ENCODE measurements around the gene NPC1L1.
"Not testable (repeated sequence)": the region's sequence is repeated elsewhere in the genome, so short reads cannot be mapped to it uniquely, and the experiment has no call there.

The NPC1L1 gene

DNA sequence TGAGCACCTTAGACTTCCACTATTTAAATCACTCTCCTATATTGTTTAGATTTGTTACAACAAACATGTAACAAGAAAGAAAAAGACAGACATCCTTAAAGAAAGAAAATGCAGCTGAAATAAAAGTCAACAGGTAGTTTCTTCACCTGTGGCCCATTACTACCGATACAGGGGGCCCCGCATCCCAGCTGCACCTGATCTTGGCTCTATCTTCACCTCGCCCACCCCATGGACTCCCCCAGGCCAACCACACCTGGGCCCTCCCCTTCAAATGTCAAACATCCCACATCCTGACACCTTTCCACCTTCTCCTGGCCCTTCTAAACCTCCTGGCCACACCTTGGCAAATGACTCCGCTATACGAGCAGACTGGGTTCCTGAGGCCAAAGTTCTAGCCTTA, 25.6 kb upstream of the NPC1L1 start:
- H3K9ac ChIP-seq (ENCODE audit: insufficient read length), result no peak overlapping the region
- TF ChIP-seq EZH2 (IDR thresholded peaks at IDR 0.05), result no peak
- no peak for TF ChIP-seq FOXP2 (optimal IDR thresholded peaks at IDR 0.05; ENCODE audit: control extremely low read depth, extremely low read length, insufficient read depth)
- TF ChIP-seq POLR2AphosphoS5 (IDR thresholded peaks at IDR 0.05; ENCODE audit: borderline replicate concordance, low read depth, low read length), result no peak
- H3K9me3 ChIP-seq (ENCODE audit: low read depth, low read length), result no peaks in the 10 kb centered on the region
- H3K36me3 ChIP-seq (ENCODE audit: insufficient read depth, low read length), result peaks cover 71% of the 10 kb centered on the region
- no peak overlapping the region for H3K4me3 ChIP-seq
- H3K27ac ChIP-seq, result no peak overlapping the region
- no peak for DNase-seq (ENCODE audit: low read depth, low spot score)

DNA sequence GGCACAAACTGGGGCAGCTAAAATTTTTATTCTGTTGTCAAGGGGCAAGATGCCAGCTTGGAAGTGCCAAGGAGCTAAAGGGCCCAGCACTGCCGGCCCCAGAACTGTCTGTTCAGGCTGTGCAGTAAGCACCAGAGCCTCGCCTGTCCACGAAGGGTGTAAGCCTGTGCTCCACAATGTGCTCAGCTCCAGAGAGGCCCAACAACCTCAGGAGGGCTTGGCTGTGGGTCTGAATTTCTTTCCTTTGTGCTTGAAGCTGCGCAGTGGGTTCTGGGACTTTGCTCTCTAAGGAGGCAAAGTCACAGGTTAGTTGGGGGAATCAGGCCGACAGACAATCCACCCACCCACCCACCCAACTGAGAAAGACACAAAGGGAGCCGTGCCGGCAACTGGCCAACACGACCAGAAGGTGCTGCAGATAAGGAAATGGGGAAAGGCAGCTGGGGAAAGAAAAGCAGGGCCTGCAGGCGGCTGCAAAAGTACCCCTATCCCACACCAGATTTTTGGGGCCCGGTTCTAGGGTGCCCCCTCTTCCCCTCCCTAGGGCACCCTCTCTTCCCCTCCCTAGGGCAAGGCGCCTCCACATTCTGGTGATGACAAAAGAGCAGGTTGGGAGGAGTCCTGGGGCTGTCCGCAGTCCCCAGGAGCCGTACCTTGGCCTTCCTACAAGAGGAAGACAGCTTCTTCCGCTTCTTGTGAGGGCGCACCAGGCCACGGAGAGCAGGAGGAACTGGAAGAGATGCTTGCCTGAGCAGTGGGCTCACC, 24.8 kb upstream of the NPC1L1 start:
- no peak for DNase-seq (ENCODE audit: low read depth, low spot score)
- no peaks in the 10 kb centered on the region for H3K9me3 ChIP-seq (ENCODE audit: low read depth, low read length)
- TF ChIP-seq EZH2 (IDR thresholded peaks at IDR 0.05), result no peak
- no peak for TF ChIP-seq FOXP2 (optimal IDR thresholded peaks at IDR 0.05; ENCODE audit: control extremely low read depth, extremely low read length, insufficient read depth)
- TF ChIP-seq POLR2AphosphoS5 (IDR thresholded peaks at IDR 0.05; ENCODE audit: borderline replicate concordance, low read depth, low read length), result no peak
- no peak overlapping the region for H3K9ac ChIP-seq (ENCODE audit: insufficient read length)
- no peak overlapping the region for H3K27ac ChIP-seq
- peaks cover 64% of the 10 kb centered on the region for H3K36me3 ChIP-seq (ENCODE audit: insufficient read depth, low read length)
- H3K4me3 ChIP-seq, result no peak overlapping the region

DNA sequence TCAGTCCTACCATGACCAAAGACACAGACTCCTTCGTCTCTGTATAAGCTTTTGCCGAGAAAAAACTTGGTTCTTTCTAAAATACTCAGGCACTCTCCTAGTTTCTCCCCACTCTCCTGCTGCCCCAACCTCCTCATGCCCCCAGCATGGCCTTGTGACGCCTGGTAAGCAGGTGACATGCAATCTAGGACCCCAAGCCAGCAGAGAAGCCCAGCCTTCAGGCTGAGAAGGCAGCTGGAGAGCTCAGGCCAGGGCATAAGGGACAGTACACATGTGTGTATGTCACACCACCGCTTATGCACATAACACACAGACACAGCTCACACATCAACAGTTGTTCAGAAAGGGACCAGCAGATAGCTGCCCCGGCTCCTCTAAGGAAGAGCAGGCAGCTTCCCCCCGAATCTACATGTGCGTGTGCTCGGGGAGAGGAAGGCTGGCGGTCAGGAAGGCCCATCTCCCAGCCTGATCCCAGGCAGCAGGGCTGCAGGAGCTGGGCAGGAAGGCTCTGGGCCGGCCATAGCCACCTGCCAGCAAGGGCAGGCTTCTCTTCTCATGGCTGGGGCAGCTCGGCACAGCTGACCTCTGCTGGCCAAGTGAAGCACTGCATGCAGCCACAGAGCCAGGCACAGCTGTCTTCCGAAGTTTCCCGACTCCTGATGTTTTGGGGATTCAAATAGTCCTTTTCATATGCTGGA, 24.1 kb upstream of the NPC1L1 start:
- Histone ChIP-seq H3K9me3 (ENCODE audit: low read depth, low read length) (no peaks in the 10 kb centered on the region), H3K4me3 (no peak overlapping the region), H3K36me3 (ENCODE audit: insufficient read depth, low read length) (peaks cover 56% of the 10 kb centered on the region), H3K27ac (no peak overlapping the region), H3K9ac (ENCODE audit: insufficient read length) (no peak overlapping the region)
- DNase-seq (ENCODE audit: low read depth, low spot score), result no peak
- no peak for TF ChIP-seq EZH2 (IDR thresholded peaks at IDR 0.05)
- no peak; the same call in 1 of the 2 replicates for TF ChIP-seq POLR2AphosphoS5 (IDR thresholded peaks at IDR 0.05; ENCODE audit: borderline replicate concordance, low read depth, low read length)
- no peak for TF ChIP-seq FOXP2 (optimal IDR thresholded peaks at IDR 0.05; ENCODE audit: control extremely low read depth, extremely low read length, insufficient read depth)

DNA sequence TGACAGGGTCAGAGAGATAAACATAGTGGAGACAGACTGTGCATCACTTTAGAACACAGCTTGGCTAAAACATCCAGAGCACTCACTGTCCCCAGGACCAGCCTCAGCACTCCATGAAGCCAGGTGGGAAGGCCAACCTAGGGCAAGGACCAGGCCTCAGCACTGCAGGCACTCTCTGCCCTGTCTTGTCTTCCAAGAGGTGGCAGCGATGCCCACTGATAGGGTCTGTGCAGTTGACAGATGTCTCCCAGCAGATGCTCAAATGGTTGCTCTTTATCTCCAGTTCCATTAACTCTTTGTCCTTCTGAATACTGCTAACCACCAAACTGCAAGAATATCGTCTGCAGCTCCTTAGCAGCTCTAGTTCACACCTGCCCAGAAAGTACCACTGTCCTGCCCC, 23.5 kb upstream of the NPC1L1 start:
- no peak overlapping the region for H3K9ac ChIP-seq (ENCODE audit: insufficient read length)
- H3K9me3 ChIP-seq (ENCODE audit: low read depth, low read length), result no peaks in the 10 kb centered on the region
- H3K36me3 ChIP-seq (ENCODE audit: insufficient read depth, low read length), result peaks cover 50% of the 10 kb centered on the region
- no peak overlapping the region for H3K4me3 ChIP-seq
- TF ChIP-seq POLR2AphosphoS5 (IDR thresholded peaks at IDR 0.05; ENCODE audit: borderline replicate concordance, low read depth, low read length) (no peak), EZH2 (IDR thresholded peaks at IDR 0.05) (no peak), FOXP2 (optimal IDR thresholded peaks at IDR 0.05; ENCODE audit: control extremely low read depth, extremely low read length, insufficient read depth) (no peak)
- H3K27ac ChIP-seq, result no peak overlapping the region
- no peak for DNase-seq (ENCODE audit: low read depth, low spot score)

DNA sequence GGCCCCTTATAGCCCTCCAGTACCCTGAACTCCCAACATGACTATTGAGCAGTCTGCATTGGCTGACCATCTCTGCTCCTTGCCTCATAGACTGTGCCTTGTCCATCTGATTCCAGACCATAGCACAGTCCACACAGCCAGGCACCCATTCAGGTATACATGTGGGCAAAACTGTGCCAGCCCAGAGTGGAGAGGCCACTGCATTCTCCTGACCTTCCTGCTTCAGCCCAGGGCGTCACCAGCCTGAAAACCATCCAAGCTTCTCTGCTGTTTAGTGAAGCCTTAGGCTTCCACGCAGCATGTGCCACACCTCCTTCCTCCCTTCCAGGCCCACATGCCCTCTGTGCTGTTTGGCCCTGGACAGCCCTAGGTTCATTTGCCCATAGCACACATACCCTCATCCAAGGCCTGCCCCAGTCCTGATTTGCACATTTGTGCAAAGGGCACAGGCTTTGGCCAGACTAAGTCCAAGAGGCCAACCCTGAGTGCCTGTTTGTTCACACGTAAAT, 22.1 kb upstream of the NPC1L1 start:
- no peak for TF ChIP-seq FOXP2 (optimal IDR thresholded peaks at IDR 0.05; ENCODE audit: control extremely low read depth, extremely low read length, insufficient read depth)
- TF ChIP-seq POLR2AphosphoS5 (IDR thresholded peaks at IDR 0.05; ENCODE audit: borderline replicate concordance, low read depth, low read length), result peak; percentile 27; the same call in 1 of the 2 replicates
- no peak overlapping the region for H3K9ac ChIP-seq (ENCODE audit: insufficient read length)
- no peak for DNase-seq (ENCODE audit: low read depth, low spot score)
- H3K9me3 ChIP-seq (ENCODE audit: low read depth, low read length), result no peaks in the 10 kb centered on the region
- H3K27ac ChIP-seq, result 0 out of 2 replicates have a peak overlapping the region, but pooled peaks have one; percentile 36
- H3K36me3 ChIP-seq (ENCODE audit: insufficient read depth, low read length), result peaks cover 36% of the 10 kb centered on the region
- no peak overlapping the region for H3K4me3 ChIP-seq

DNA sequence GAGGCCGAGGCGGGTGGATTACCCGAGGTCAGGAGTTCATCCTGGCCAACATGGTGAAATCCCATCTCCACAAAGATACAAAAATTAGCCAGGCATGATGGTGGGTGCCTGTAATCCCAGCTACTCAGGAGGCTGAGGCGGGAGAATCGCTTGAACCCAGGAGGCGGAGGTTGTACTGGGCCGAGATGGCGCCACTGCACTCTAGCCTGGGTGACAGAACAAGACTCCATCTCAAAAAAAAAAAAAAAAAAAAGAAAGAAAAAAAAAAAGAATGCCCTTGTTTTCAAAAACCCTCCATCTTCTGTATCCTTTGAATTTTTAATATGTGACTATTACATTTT, 21.5 kb upstream of the NPC1L1 start:
- not testable (repeated sequence) for H3K9ac ChIP-seq (ENCODE audit: insufficient read length); H3K27ac ChIP-seq; H3K9me3 ChIP-seq (ENCODE audit: low read depth, low read length); DNase-seq (ENCODE audit: low read depth, low spot score); H3K4me3 ChIP-seq
- H3K36me3 ChIP-seq (ENCODE audit: insufficient read depth, low read length), result peaks cover 30% of the 10 kb centered on the region

DNA sequence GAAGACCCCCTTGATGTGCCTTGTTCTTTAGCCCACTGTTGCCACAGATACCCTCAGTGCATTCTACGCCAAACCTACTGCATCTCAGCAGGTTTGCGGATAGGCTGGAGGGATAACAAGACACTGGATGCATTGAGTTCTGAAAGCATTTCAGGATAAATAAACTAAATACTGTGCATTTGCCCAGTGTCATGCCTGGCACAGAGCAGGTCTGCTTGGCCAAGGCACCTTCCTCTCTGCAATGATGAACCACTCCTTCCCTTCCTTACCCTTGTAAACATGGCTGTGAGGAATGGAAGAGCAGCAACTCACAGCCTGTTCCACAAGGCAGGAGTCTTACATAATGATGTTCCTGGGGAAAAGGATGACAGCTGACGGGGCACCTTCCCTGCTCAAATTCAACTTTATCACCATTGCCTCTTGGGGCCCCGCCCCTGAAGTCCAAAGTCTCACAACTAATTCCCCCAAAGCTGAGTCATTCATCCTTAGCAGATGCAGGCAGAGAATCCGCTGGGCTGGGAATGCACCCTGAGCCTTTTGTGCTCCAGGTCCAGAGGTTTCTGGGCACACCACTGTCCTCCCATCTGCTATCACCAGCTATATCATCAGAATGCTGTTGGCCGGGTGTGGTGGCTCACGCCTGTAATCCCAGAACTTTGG, 21.0 kb upstream of the NPC1L1 start:
- TF ChIP-seq EZH2 (IDR thresholded peaks at IDR 0.05) (no peak), POLR2AphosphoS5 (IDR thresholded peaks at IDR 0.05; ENCODE audit: borderline replicate concordance, low read depth, low read length) (peak; percentile 45; the same call in 1 of the 2 replicates)
- Histone ChIP-seq H3K27ac (no peak overlapping the region), H3K9ac (ENCODE audit: insufficient read length) (no peak overlapping the region), H3K4me3 (no peak overlapping the region), H3K36me3 (ENCODE audit: insufficient read depth, low read length) (peaks cover 25% of the 10 kb centered on the region), H3K9me3 (ENCODE audit: low read depth, low read length) (no peaks in the 10 kb centered on the region)
- DNase-seq (ENCODE audit: low read depth, low spot score), result no peak

DNA sequence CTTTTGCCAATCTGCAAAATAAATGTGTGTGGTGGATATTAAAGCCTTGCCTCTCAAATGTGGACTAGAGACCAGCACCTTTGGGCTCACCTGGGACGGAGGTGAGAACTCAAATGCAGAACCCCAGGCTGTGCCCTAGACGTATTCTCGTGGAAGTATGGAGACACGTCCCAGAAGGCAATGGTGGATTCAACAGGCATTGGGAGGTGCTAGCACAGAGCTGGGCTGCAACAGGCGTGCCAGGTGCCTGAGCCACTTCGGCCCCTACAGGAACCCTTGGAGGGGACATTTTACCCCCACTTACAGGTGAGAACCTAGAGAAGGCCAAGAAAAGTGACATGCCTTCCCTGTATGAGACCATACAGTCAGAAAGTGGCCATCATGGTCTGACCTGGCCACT, 20.4 kb upstream of the NPC1L1 start:
- Histone ChIP-seq H3K9ac (ENCODE audit: insufficient read length) (no peak overlapping the region), H3K4me3 (no peak overlapping the region), H3K27ac (no peak overlapping the region), H3K36me3 (ENCODE audit: insufficient read depth, low read length) (peaks cover 21% of the 10 kb centered on the region), H3K9me3 (ENCODE audit: low read depth, low read length) (no peaks in the 10 kb centered on the region)
- TF ChIP-seq EZH2 (IDR thresholded peaks at IDR 0.05) (no peak), POLR2AphosphoS5 (IDR thresholded peaks at IDR 0.05; ENCODE audit: borderline replicate concordance, low read depth, low read length) (no peak), FOXP2 (optimal IDR thresholded peaks at IDR 0.05; ENCODE audit: control extremely low read depth, extremely low read length, insufficient read depth) (no peak)
- no peak for DNase-seq (ENCODE audit: low read depth, low spot score)

Data from SK-N-MC (cell line).